Activated CD8-positive, alpha-beta memory T cell treated with anti-CD3 and anti-CD28 coated beads, Interleukin-2, amount 50 U/mL, for 4 hours (primary cell): ENCODE data around the gene KRT76.
"Not testable (repeated sequence)": the region's sequence is repeated elsewhere in the genome, so short reads cannot be mapped to it uniquely, and the experiment has no call there.

Experiments used
- DNase-seq: peaks from one replicate; pipeline ENCODE4 v3.0.0-alpha.2; 2020

The KRT76 gene

GRCh38 chr12:52777566-52777965 is 421 bp upstream of the KRT76 start:
- DNase-seq: no peak

- DNase-seq: no peak
Observed at GRCh38 chr12:52776435-52776834, 710 bp downstream of the KRT76 start.

GRCh38 chr12:52774629-52775250 is 2.4 kb downstream of the KRT76 start:
- no peak for DNase-seq

GRCh38 chr12:52772772-52773171 is 4.4 kb downstream of the KRT76 start:
- DNase-seq: no peak

- DNase-seq: no peak
Observed at GRCh38 chr12:52772188-52772587, 5.0 kb downstream of the KRT76 start.

- DNase-seq: no peak
Observed at GRCh38 chr12:52771505-52771904, 5.6 kb downstream of the KRT76 start.

- no peak for DNase-seq
Observed at GRCh38 chr12:52771088-52771487, 6.1 kb downstream of the KRT76 start.

GRCh38 chr12:52769946-52770345 is 7.2 kb downstream of the KRT76 start:
- no peak for DNase-seq

- DNase-seq: no peak
Observed at GRCh38 chr12:52769354-52769753, 7.8 kb downstream of the KRT76 start.

GRCh38 chr12:52768479-52769200 is 8.5 kb downstream of the KRT76 start:
- no peak for DNase-seq

- DNase-seq: no peak
Observed at GRCh38 chr12:52767427-52767826, 9.7 kb downstream of the KRT76 start.

GRCh38 chr12:52767020-52767379 is 10.1 kb downstream of the KRT76 start:
- DNase-seq: no peak

GRCh38 chr12:52766351-52767019 is 10.7 kb downstream of the KRT76 start:
- DNase-seq: no peak

GRCh38 chr12:52765702-52766101 is 11.4 kb downstream of the KRT76 start:
- no peak for DNase-seq

- DNase-seq: no peak
Observed at GRCh38 chr12:52763991-52764390, 13.2 kb downstream of the KRT76 start.

- DNase-seq: no peak
Observed at GRCh38 chr12:52763036-52763659, 14.0 kb downstream of the KRT76 start.

GRCh38 chr12:52761802-52762201 is 15.3 kb downstream of the KRT76 start:
- DNase-seq: no peak

- DNase-seq: not testable (repeated sequence)
Observed at GRCh38 chr12:52761218-52761617, 15.9 kb downstream of the KRT76 start.

- DNase-seq: no peak
Observed at GRCh38 chr12:52760623-52761022, 16.5 kb downstream of the KRT76 start.

- DNase-seq: no peak
Observed at GRCh38 chr12:52759695-52760094, 17.4 kb downstream of the KRT76 start.

GRCh38 chr12:52759218-52759617 is 17.9 kb downstream of the KRT76 start:
- DNase-seq: no peak

GRCh38 chr12:52757449-52758176 is 19.5 kb downstream of the KRT76 start:
- DNase-seq: no peak
